HCT116 (cell line): ENCODE results near the gene IFNL2. TPM values are rescaled to one million over a fixed set of nuclear protein-coding genes. Genes with fewer than 3 reads are reported as not detected.

ENCODE experiments used
- ATAC-seq: fragments of 200-7000 bp; cut with Tn5 transposase; 2 replicates; pipeline ENCODE4 v1.9.1; 2020; ENCODE audit warnings: mild to moderate bottlenecking, moderate library complexity
- BruUV-seq: library from RNA; stranded (reverse); fragments of 400-500 nt; replicated peaks from 2 replicates; lab custom pipeline; 2021; lab: Mats Ljungman, UMichigan
- CTCF ChIA-PET: fragments of 300-600 bp; sonication (Branson Sonifier 250); formaldehyde crosslinking; loops from one replicate; lab custom pipeline; 2021; ENCODE audit warnings: antibody characterized with exemption; lab: Charles Lee
- POLR2A ChIA-PET: fragments of 300-600, 350-600 bp; sonication (Branson Sonifier 250); formaldehyde crosslinking; loops from one replicate; lab custom pipeline; 2021; ENCODE audit warnings: antibody characterized with exemption; lab: Charles Lee
- RAD21 ChIA-PET, 2 experiments: fragments of 300-600 bp; sonication (Branson Sonifier 250); formaldehyde crosslinking; loops; one replicate each; lab custom pipeline; 2023; ENCODE audit warnings: low total read pairs in 2 of 2; ENCODE audit not compliant: uncharacterized antibody in 2 of 2, unreplicated experiment in 2 of 2, low non-redundant PET in 1 of 2; lab: Charles Lee
- DNase-seq: peaks from one replicate; pipeline ENCODE4 v3.0.0-alpha.2; 2010; ENCODE audit warnings: low read depth, low spot score
- H2AFZ ChIP-seq: fragments of 200-600 bp; shearing (Covaris generic), sonication (generic); 2 replicates; pipeline ENCODE4 v1.6.1; 2017; ENCODE audit warnings: low read depth, mixed run types, mixed read lengths, antibody characterized with exemption, low read length; ENCODE audit not compliant: poor library complexity, severe bottlenecking
- H3K27ac ChIP-seq: 2 replicates; pipeline ENCODE4 v1.5.1; 2012; ENCODE audit warnings: low read depth, low read length
- H3K27me3 ChIP-seq: fragments of 200-600 bp; sonication (generic); 2 replicates; pipeline ENCODE4 v1.6.1; 2016; ENCODE audit warnings: mixed run types, low read length, mixed read lengths; ENCODE audit not compliant: insufficient read depth
- H3K36me3 ChIP-seq, 2 experiments: fragments of 200-500 bp in 1 of 2; fragments of 200-600 bp in 1 of 2; sonication (Bioruptor generic) in 1 of 2; sonication (generic) in 1 of 2; 2 replicates each; pipeline versions ENCODE4 v1.5.1 to v1.6.1; 2014 to 2016; ENCODE audit warnings: low read length in 2 of 2, inconsistent platforms in 1 of 2, mixed read lengths in 1 of 2, mixed run types in 1 of 2; ENCODE audit not compliant: insufficient read depth in 2 of 2, control insufficient read depth in 1 of 2
- H3K4me1 ChIP-seq, 2 experiments: fragments of 200-600 bp in 1 of 2; sonication (generic) in 1 of 2; 2 replicates each; pipeline versions ENCODE4 v1.5.1 to v1.6.1; 2012 to 2017; ENCODE audit warnings: low read length in 2 of 2, inconsistent platforms in 1 of 2, mild to moderate bottlenecking in 1 of 2, mixed read lengths in 1 of 2, mixed run types in 1 of 2, moderate library complexity in 1 of 2; ENCODE audit not compliant: insufficient read depth in 2 of 2, control insufficient read depth in 1 of 2
- H3K4me2 ChIP-seq: fragments of 200-600 bp; sonication (generic); 2 replicates; pipeline ENCODE4 v1.6.1; 2017; ENCODE audit warnings: mixed run types, low read length, mixed read lengths
- H3K4me3 ChIP-seq, 2 experiments: fragments of 200-600 bp in 1 of 2; sonication (generic) in 1 of 2; replicated peaks in 1 of 2; 2 replicates each; pipeline ENCODE4 v1.5.1; 2011 to 2016; ENCODE audit warnings: low read length in 2 of 2, control low read depth in 1 of 2, low read depth in 1 of 2, mild to moderate bottlenecking in 1 of 2, mixed read lengths in 1 of 2, mixed run types in 1 of 2
- H3K79me2 ChIP-seq: fragments of 200-600 bp; sonication (generic); 2 replicates; pipeline ENCODE4 v1.6.1; 2017; ENCODE audit warnings: mild to moderate bottlenecking, mixed run types, low read length, moderate library complexity, mixed read lengths; ENCODE audit not compliant: insufficient read depth
- H3K9ac ChIP-seq: fragments of 200-600 bp; sonication (generic); 2 replicates; pipeline ENCODE4 v1.6.1; 2016; ENCODE audit warnings: low read length, mixed read lengths
- H3K9me2 ChIP-seq: fragments of 200-600 bp; sonication (generic), shearing (Covaris generic); 2 replicates; pipeline ENCODE4 v1.6.1; 2017; ENCODE audit warnings: mixed run types, mild to moderate bottlenecking, moderate library complexity; ENCODE audit not compliant: insufficient read depth
- H3K9me3 ChIP-seq, 2 experiments: fragments of 200-500 bp in 1 of 2; fragments of 200-600 bp in 1 of 2; sonication (Bioruptor generic) in 1 of 2; sonication (generic) in 1 of 2; 2 replicates each; pipeline ENCODE4 v1.6.1; 2014 to 2017; ENCODE audit warnings: low read length in 2 of 2, mixed read lengths in 2 of 2, inconsistent platforms in 1 of 2, low read depth in 1 of 2, mild to moderate bottlenecking in 1 of 2, mixed run types in 1 of 2, moderate library complexity in 1 of 2; ENCODE audit not compliant: control insufficient read depth in 1 of 2, insufficient read depth in 1 of 2
- H4K20me1 ChIP-seq: fragments of 200-600 bp; sonication (generic), shearing (Covaris generic); 2 replicates; pipeline ENCODE4 v1.6.1; 2017; ENCODE audit warnings: mixed run types, mild to moderate bottlenecking, moderate library complexity; ENCODE audit not compliant: insufficient read depth
- CEBPB ChIP-seq: IDR thresholded peaks from 2 replicates; pipeline ENCODE4 v1.6.1; 2012; ENCODE audit warnings: low read depth
- CTCF ChIP-seq, 3 experiments: fragments of 200-600 bp in 1 of 3; sonication (generic) in 1 of 3; IDR thresholded peaks in 2 of 3; conservative IDR thresholded peaks in 1 of 3; 2 replicates each; pipeline ENCODE4 v1.5.1; 2012 to 2017; ENCODE audit warnings: low read depth in 2 of 3, low read length in 2 of 3, antibody characterized with exemption in 1 of 3, borderline replicate concordance in 1 of 3, control low read depth in 1 of 3, mild to moderate bottlenecking in 1 of 3, mixed read lengths in 1 of 3, mixed run types in 1 of 3, moderate library complexity in 1 of 3; ENCODE audit not compliant: insufficient read depth in 1 of 3
- EGR1 ChIP-seq: IDR thresholded peaks from 2 replicates; pipeline ENCODE4 v1.6.1; 2012; ENCODE audit warnings: low read depth
- ELF1 ChIP-seq: IDR thresholded peaks from 2 replicates; pipeline ENCODE4 v1.6.1; 2012; ENCODE audit warnings: low read depth, borderline replicate concordance
- EZH2phosphoT487 ChIP-seq: fragments of 200-600 bp; IDR thresholded peaks from 2 replicates; pipeline ENCODE4 v1.6.1; 2018; ENCODE audit warnings: antibody characterized with exemption, borderline replicate concordance
- FOSL1 ChIP-seq: IDR thresholded peaks from 2 replicates; pipeline ENCODE4 v1.6.1; 2012; ENCODE audit warnings: low read depth
- JUND ChIP-seq: IDR thresholded peaks from 2 replicates; pipeline ENCODE4 v1.6.1; 2012
- MAX ChIP-seq: IDR thresholded peaks from 2 replicates; pipeline ENCODE4 v1.6.1; 2012
- POLR2A ChIP-seq: IDR thresholded peaks from 2 replicates; pipeline ENCODE4 v1.7.0; 2011; ENCODE audit warnings: borderline replicate concordance; ENCODE audit not compliant: insufficient read depth, insufficient read length; ENCODE audit errors: extremely low read depth
- POLR2AphosphoS5 ChIP-seq: IDR thresholded peaks from 2 replicates; pipeline ENCODE4 v1.6.1; 2011; ENCODE audit warnings: mild to moderate bottlenecking, low read depth, low read length, moderate library complexity
- REST ChIP-seq: IDR thresholded peaks from 2 replicates; pipeline ENCODE4 v1.6.1; 2012; ENCODE audit warnings: low read depth
- SP1 ChIP-seq: IDR thresholded peaks from 2 replicates; pipeline ENCODE4 v1.6.1; 2012; ENCODE audit warnings: low read depth
- TCF7L2 ChIP-seq: IDR thresholded peaks from 2 replicates; pipeline ENCODE4 v1.7.0; 2011; ENCODE audit warnings: borderline replicate concordance, inconsistent platforms; ENCODE audit not compliant: insufficient read depth, insufficient read length; ENCODE audit errors: extremely low read depth
- YY1 ChIP-seq: IDR thresholded peaks from 2 replicates; pipeline ENCODE4 v1.6.1; 2011; ENCODE audit warnings: low read length, low read depth, moderate library complexity, mild to moderate bottlenecking; ENCODE audit not compliant: insufficient replicate concordance; ENCODE audit errors: extremely low read depth
- ZFX ChIP-seq: fragments of 450-650 bp; IDR thresholded peaks from 2 replicates; pipeline ENCODE4 v1.6.1; 2017
- ZNF274 ChIP-seq: fragments of 200-500 bp; sonication (Bioruptor generic); IDR thresholded peaks from 2 replicates; pipeline ENCODE4 v1.6.1; 2014; ENCODE audit warnings: mild to moderate bottlenecking, low read depth, low read length, inconsistent platforms
- intact Hi-C: fragments of 100-400 bp; cut with micrococcal nuclease; formaldehyde crosslinking; loops from 2 replicates; pipeline ENCODE4 v1.10.0; 2022
- total RNA-seq: library from RNA; stranded (reverse); gene quantifications from one replicate; pipeline ENCODE4 v1.2.1, GENCODE V29; 2021; ENCODE audit not compliant: unreplicated experiment

Gene IFNL2
- total RNA-seq, 1 experiment from 2014 or later, result not detected

DNA sequence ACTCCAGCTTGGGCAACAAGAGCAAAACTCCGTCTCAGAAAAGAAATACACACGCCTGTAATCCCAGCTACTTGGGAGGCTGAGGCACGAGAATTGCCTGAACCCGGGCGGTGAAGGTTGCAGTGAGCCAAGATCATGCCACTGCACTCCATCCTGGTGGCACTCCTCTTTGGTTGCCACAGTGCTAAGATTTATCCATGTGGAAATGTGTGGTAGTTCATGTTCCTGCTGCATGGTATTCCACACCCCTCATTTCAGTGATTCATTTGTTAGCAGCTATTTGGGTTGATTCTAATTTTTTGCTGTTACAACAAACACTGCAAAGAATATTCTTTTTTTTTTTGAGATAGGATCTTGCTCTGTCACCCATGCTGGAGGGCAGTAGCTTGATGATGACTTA lies 35.5 kb upstream of the IFNL2 start:
- Histone ChIP-seq H3K4me1 (peaks cover 5 to 6% of the 10 kb centered on the region in 2 experiments; a peak in 3 of 4 replicates), H3K36me3 (no peaks in the 10 kb centered on the region), H3K4me3 (no peak overlapping the region), H3K27me3 (no peaks in the 10 kb centered on the region), H3K9me2 (no peaks in the 10 kb centered on the region), H4K20me1 (no peaks in the 10 kb centered on the region), H3K9ac (no peak overlapping the region), H3K9me3 (no peaks in the 10 kb centered on the region), H3K79me2 (no peaks in the 10 kb centered on the region), H3K27ac (no peak overlapping the region), H3K4me2 (no peak overlapping the region), H2AFZ (no peak overlapping the region)
- ATAC-seq (0 out of 2 replicates have a peak, but pooled peaks have one; percentile 48), DNase-seq (no peak)
- BruUV-seq, result no TSS peak
- intact Hi-C loops, result no loop called here
- TF ChIP-seq CTCF (IDR thresholded peaks at IDR 0.05 in 2 of 3, conservative IDR thresholded peaks at IDR 0.05 in 1 of 3; ENCODE audit: borderline replicate concordance in 1 of 3, insufficient read depth in 1 of 3, low read depth in 2 of 3, low read length in 2 of 3) (0 out of 6 replicates have a peak, but pooled peaks of 2 of the 3 experiments have one; percentile 2 to 11), JUND (no peak)
- CTCF ChIA-PET, result no interaction called here
- RAD21 ChIA-PET, result no interaction called here
- POLR2A ChIA-PET, result no interaction called here

DNA sequence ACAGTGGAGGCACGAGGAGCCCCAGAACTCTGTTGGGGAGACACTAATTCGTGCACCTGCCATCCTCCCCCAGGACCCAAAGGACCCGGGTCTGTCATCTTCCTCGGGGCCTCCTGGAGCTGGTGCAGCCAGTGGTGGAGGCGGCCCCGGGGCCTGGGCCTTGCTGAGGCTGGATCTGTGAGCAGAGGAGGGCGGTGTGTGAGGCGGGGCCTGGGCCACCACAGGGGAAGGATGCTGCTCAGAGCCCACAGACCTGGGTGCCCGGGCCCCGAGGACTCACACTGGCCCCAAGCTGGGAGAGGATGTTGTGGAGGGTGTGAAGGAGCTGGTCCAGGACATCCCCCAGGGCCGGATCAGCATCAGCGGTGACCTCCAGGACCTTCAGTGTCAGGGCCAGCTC lies 31.7 kb upstream of the IFNL2 start:
- ATAC-seq, result no peak
- ChIA-PET CTCF (no interaction called here), RAD21 (interaction anchor here in 1 of 2 experiments (0.6 kb wide), 1 partner anchor 24 kb away, joined by 3 read pairs; no protein-coding TSS in a partner anchor), POLR2A (no interaction called here)
- Histone ChIP-seq H4K20me1 (no peaks in the 10 kb centered on the region), H3K4me2 (no peak overlapping the region), H2AFZ (no peak overlapping the region), H3K27ac (no peak overlapping the region), H3K4me3 (no peak overlapping the region), H3K9ac (no peak overlapping the region), H3K9me3 (no peaks in the 10 kb centered on the region), H3K9me2 (no peaks in the 10 kb centered on the region), H3K36me3 (no peaks in the 10 kb centered on the region), H3K4me1 (peaks cover 9 to 11% of the 10 kb centered on the region in 2 experiments; a peak in 3 of 4 replicates), H3K79me2 (no peaks in the 10 kb centered on the region), H3K27me3 (no peaks in the 10 kb centered on the region)
- intact Hi-C loops, result no loop called here
- no peak for DNase-seq
- no TSS peak for BruUV-seq
- no peak for TF ChIP-seq EGR1
- TF ChIP-seq MAX, result no peak
- TF ChIP-seq ZFX, result no peak
- TF ChIP-seq POLR2AphosphoS5, result no peak
- no peak for TF ChIP-seq SP1
- no peak for TF ChIP-seq TCF7L2
- TF ChIP-seq YY1, result no peak
- TF ChIP-seq ZNF274, result no peak
- no peak for TF ChIP-seq EZH2phosphoT487
- TF ChIP-seq FOSL1, result no peak
- no peak for TF ChIP-seq REST
- TF ChIP-seq CEBPB, result no peak
- no peak for TF ChIP-seq ELF1
- no peak for TF ChIP-seq POLR2A
